NCI-H2171 treated with DMSO at 0.1 percent for 48 hours (cell line): ENCODE results near the gene LYSMD2.
"Not testable (repeated sequence)": the region's sequence is repeated elsewhere in the genome, so short reads cannot be mapped to it uniquely, and the experiment has no call there.

Experiments used
- DNase-seq: peaks from one replicate; lab custom pipeline; 2025; lab: John Stamatoyannopoulos, UW

Gene LYSMD2, protein sequence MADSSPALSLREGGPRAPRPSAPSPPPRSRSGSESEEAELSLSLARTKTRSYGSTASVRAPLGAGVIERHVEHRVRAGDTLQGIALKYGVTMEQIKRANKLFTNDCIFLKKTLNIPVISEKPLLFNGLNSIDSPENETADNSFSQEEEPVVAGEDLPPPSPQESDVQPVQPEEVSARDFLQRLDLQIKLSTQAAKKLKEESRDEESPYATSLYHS

DNA sequence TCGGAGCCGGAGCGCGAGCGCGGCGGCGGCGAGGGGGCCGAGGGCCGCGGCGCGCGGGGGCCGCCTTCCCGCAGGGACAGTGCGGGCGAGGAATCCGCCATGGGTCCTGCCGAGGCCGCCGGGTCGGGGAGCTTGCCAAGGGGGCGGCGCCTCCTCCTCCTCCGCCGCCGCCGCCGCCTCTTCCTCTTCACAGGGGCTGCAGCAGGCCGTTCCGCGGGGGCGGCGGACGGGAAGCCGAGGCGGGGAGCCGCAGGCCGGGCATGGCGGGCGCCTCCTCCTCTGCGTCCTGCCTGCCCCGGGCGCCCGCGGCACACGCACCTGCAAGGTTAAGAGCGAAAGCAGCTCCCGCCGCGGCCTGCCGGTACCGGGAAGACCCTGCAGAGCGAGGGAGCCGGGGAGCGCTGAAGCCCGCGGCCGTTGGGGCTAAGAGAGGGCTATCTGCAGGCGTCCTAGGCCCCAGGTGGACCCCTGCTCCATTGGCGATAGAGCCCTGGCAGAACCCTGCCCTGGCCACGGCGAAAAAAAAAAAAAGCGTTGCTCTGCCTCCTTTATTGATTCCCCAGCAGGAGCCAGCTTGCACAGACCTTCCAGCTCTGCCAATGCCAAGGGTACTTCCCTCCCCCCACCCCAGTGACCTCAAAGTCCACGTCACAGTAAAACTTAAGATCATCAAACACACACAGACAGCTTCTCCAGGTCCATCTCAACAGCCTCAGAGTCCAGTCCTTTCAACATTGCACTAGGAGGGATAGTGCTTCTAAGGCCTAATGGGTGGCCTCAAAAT is at the start of gene LYSMD2:
Gene LYSMD2, minus strand, starts transcription at position 134 of the 784 bp plus-strand sequence. Its CDS starts 33 bp downstream, at position 101.
- peak; percentile 65 for DNase-seq

DNA sequence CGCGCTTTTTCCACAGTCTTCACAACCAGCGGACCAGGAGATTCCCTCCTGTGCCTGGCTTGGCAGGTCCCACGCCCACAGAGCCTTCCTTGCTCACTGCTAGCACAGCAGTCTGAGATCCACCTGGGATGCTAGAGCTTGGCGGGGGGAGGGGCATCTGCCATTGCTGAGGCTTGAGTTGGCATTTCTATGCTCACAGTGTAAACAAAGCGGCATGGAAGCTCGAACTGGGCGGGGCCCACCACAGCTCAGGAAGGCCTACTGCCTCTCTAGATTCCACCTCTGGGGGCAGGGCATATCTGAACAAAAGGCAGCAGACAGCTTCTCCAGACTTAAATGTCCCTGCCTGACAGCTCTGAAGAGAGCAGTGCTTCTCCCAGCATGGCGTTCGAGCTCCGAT is 49.7 kb upstream of the LYSMD2 start:
- DNase-seq = not testable (repeated sequence)

DNA sequence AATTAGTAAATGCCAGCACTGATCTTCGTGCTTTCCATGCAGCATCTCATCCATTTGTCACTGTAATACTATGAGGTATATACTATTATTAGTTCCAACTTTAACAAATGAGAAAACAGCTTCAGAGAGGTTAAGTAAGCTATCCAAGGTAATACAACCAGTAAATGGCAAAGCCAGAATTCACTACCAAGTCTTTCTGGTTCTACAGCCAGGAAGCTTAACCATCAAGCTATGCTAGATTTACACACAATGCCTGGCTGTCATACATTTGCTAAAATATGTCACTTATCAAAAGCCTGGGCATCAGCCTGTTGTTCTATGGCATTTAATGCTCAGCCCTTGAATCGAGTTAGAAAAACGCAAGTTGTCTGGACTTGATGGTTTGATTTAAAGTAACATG is 46.5 kb upstream of the LYSMD2 start:
- DNase-seq = no peak

DNA sequence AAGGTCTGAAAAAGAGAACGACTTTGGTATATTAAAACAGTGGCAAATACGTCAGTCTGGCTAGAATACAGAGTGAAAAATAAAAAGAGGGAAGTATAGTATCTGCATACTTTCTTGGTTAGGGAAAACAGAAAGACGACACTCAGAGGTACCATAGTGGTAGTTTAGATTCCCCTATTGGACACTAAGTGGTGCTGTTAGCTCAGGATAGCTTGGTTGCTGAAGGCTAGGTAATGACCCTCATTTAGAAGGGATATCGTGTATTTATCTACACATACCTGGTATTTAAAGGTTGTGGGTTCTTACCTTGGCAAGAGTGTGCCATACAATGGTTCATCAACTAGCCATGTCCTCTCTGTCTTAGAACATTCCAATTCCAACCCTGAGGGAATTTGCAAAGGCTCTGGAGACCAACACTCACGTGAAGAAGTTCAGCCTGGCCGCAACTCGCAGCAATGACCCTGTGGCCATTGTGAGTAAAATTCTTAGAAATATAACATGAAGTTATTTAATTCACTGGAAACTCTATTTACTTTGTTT is 45.0 kb upstream of the LYSMD2 start:
- DNase-seq = no peak

DNA sequence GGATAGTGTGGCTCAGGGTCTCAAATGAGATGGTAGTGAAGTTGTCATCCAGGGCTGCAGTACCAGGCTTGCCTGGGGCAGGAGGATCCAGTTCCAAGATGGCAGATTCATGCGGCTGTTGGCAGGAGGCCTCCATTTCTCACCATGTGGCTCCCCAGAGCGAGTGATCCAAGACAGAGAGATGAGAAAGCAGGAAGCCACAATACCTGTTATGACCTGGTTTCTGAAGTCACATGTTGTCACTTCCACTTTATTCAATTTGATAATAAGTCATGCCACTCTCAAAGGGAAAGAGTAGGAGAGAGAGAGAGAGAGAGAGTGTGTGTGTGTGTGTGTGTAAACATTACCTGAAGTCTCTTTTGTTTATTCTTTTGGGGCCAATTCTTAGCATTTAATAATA is 44.1 kb upstream of the LYSMD2 start:
- no peak for DNase-seq

DNA sequence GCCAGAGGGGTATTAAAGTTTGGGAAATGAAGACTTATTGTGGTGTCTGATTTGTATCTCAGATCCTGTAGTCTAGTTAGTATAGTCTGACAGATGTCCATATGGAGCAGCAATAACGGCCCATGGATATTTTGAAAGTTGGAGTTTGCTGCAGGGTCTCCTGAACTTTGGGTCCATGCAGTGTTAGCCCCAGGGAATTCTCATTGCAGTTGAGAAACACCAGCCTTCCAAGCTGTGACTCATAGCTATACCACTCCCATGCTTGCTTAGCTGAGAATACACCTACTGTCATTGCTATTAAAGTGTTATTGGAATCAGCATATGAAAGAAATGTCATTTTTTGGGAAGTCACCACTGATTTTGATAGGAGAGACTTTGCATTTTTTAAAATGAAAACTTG is 43.2 kb upstream of the LYSMD2 start:
- DNase-seq = no peak

DNA sequence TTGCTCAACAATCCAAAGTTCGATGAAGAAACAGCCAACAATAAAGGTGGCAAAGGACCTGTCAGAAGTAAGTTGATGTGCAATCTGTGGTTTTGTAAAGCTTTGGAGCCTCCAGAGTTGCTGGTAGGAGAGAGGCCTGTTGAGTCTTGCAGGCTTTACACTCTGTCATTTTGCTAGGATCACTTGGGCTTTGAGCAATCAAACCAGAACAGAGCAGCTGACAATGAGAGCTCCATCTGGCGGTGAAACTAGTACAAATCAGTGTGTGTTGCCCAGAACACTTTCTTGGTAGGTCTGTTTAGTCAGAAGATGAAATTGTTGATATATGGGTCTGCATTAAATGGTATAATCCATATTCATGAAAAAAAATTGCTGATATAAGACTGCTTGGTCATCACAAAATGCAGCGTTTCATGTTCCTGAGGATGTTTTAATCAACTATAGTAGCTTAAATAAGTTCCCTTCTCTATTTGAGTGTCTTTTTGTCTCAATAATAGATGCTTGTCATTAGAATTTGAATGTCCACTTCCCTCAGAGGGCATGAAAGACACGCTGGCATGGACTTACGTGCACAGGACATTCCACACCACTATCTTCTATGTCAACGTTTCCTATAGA is 39.6 kb upstream of the LYSMD2 start:
- DNase-seq = peak; percentile 90

DNA sequence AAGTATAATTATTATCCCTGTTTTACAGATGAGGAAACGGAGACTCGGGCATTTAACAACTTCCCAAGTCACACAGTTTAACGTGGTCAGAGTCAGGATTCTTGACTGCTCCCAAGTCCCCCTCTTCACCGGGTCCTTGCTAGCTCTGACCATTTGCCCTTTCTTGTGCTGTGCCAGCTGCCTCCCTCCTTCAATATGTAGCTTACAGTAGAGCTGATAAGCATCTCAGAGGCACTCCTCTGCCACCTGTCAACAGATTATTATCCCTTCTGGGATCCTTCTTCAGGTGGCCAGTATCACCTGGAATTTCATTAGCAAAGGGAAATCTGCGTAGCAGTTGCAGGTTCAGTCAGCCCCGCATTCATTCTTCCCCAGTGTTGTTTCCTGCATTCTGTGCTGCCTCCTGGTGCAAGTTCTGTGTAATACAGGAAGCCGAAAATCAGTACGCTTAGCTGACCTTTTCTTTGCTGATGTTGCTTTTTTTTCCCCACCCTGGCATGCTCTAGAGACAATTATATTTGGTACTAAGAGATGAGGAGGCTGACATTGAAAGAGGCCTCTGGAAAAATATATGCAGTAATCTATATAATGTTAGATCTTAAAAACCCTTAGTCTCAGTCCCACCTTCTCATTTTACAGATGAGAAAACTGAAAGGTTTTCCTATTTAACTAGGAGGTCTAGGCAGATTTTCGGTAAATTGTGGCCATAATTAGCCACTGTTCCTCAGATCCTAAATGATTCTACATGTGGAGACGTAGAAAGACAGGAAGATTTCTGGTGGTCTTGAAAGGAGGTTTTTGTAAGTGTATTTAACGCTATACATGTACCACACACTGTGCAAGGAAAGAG is 38.7 kb upstream of the LYSMD2 start:
- peak; percentile 85 for DNase-seq

DNA sequence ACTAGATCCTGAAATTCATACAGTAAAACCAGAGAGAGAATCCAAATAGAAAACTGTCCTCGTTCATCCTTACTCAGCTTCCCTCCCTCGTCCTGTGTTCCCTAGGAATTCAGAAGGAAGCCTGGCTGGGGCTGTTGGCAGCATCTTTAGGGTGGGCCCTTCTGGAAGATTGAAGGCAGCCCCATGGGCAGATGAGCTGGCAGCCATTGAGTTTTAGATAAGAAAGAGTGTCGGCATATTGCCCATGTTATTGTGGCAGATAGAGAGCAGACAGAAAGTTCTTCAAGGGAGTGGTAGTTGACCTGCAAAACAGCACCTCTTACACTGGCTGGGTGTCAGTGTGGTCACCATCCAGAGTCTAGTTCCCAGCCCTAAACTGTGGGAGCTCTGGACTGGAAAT is 37.5 kb upstream of the LYSMD2 start:
- no peak for DNase-seq

DNA sequence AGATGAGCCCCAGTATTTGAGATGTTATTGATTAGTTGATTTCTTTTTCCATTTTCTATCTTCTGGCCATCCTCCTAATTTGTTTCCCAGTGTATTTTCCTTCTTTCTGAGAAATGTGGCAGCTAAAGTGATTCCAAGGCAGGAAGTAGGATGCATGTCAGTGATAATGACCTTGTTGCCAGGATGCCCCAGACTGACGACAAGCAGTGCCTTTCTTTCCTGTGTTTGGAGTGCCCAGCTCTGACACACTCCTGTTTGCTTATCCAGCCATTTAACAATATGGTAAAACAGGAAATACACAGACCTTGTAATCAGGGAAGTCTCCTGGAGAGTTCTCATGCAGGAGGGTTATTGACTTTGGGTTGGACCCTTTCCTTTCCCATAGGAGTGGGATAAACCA is 34.3 kb upstream of the LYSMD2 start:
- no peak for DNase-seq

DNA sequence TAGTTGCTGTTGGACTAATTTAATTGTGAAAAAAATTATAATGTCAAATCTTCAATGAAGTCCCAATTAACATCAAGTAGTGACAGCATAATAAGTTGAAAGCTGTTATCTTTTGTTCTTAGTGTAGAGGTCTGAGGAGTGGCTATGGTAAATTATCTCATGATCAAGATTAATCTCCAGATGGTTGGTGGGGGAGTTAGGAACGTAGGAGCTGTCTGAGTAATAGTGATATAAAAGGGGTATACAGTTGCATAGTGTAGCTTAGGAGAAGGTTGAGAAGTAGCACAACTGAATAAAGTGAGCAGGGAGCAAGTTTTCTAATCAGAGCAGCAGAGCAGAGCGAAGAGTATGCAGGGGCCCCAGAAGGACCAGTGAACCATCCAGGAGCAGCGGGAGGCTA is 33.4 kb upstream of the LYSMD2 start:
- peak; percentile 29 for DNase-seq

DNA sequence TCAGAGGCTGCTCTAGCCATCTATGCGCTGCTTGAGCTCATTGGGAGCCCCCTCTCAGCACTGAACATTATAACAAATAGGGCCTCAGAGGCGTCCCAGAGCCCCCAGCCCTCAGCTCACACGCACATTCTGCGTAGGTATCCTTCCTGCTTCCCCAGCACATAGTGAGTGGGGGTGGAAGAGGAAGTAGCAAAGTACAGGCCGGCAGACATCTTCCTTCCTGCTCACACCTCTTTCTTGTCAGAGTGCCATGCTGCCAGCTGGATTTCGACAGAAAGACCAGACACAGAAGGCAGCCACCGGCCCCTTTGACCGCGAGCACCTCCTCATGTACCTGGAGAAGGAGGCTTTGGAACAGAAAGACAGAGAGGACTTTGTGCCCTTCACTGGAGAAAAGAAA is 30.6 kb upstream of the LYSMD2 start:
- no peak for DNase-seq

DNA sequence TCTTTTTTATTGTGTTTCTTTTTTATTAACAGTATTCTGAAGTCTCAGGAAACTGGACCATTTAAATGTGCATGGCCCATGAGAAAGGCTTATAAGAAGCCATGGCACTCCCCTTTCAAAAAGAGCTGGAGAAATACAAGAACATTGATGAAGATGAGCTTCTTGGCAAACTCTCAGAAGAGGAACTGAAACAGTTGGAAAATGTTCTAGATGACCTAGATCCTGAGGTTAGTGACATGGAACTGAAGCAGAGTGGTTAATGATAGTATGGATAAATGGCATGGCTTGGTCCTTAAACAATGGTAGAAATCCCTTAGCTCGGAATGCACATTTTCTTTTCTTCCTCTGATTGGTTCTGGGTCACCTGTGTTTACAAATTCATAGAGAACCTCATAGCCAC is 28.9 kb upstream of the LYSMD2 start:
- no peak for DNase-seq

DNA sequence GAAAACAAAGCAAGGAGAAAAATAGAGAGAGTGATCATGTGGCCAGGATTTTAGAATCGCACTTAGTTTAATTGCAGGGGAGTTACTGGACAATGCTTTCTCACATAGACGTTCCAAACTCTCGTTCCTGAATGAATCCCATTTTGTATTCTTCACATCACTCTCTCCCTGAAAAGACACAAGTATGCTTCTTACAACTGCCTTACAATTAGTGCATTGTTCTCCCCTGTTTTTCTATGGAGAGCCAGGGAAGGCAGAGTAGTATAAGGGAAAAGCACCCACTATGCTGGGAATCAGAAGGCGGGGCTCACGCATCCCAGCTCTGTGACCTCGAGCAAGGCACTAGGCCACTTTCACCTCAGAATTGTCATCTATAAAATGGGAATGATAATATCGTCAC is 28.3 kb upstream of the LYSMD2 start:
- DNase-seq = no peak

DNA sequence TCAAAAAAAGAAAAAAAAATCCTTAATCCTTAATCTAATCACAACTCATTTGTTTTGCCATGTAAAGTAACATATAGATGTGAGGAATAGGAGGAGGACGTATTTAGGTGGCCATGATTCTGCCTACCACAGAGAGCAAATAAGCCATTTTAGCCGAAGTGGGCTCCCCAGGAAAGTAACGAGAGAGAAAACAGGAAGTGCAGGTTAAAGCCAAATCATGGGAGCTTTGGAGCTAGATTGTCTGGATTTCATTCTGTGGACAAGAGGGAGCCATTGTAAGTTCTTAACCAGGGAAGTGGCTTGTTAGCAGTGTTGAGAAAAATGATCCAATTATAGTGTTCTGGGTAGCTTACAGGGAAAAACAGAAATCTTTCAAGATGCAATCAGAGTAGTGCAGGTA is 23.4 kb upstream of the LYSMD2 start:
- no peak for DNase-seq

DNA sequence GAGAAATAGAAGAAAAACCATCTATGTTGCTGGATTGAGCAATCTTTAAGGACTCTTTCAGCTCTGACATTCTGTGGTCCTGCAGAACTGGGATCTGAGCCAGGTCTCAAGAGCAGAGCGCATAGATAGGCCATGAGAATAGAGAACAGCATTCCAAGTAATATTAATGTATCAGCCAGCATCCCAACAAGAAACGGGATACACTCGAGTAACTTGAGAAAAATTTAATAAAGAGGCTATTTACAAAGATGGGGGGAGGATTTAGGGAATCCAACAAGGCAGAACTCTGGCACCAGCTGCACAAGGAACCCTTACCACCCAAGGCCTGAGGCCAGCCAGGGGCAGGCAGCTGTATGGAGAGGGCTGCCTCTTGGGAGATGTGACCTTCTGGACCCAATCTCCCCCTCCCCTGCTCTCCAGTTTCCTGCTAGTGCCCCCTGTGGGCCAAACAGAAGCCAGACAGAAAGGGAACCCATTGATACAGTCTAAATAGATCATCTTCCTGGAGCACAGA is 22.2 kb upstream of the LYSMD2 start:
- DNase-seq = peak; percentile 73

DNA sequence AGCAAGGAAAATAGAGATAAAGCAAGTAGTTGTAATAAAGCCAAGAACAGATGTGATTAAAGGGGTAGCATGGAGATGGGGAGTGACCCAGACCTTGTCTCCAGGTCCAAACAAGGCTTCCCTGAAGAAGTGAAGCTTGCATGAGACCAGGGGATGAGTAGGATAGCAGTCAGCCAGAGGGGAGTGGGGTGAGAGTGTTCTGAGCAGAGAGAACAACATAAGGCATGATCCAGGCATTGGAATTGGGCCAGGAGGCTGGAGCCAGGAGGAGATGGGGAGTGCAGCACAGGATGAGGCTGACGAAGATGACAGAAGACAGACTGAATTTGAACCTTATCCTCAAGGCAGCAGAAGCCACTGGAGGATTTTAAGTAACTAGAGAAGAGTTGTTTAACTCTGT is 21.2 kb upstream of the LYSMD2 start:
- DNase-seq = peak; percentile 92

DNA sequence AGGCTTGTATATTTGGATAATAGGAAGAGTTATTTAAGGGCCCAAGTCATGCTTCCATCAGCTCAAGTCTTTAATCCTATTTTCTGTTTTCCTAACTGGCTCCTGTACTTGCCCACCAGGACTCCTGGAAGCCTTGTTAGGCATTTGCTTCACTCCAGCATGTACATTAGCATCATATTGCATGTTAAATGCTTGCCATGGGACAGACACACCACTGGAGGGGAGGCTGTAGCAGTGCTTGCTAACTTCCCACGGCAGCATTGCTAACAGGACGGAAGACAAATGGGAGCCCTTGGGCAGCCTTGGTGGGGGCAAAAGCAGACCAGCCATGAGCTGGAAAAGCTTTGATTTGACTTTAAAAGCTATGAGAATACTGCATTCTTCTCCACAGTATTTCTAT is 20.0 kb upstream of the LYSMD2 start:
- no peak for DNase-seq

DNA sequence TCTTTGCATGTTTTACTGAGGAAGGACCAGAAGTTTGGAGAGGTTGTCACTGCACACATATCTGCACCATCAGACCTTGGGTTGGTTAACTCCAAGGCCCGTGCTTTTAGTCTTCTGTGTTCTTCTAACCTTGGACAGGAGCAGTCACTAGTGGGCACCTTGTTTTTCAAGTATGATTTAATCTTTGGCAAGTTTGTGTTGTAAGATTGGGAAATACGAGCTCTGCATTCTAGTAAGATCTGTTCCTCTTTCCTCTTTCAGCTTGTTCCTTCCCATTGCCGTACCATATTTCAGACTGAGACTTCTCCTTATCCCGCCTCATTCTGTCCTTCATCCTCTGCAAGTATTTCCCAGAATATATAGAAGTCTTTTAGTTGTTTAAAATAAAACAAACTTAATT is 19.0 kb upstream of the LYSMD2 start:
- DNase-seq = no peak

DNA sequence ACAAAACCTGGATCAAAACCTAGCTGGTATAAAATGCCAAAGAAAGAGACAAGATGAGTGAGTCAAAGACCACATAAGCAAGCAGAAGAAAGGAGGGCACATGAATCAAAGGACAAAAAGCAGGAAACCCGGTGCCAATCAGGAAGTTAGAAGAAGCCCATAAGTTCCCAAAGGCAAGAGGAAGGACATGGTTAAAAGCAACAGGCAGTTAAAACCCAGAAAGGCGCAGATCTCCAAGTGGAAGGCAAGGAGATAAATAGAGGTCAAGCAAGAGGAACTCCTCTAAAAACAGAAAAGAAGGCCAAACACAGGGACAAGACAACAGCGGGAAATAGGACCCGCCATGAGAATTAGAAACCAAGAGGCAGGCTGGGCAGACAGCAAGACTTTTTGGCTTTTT is 18.3 kb upstream of the LYSMD2 start:
- no peak for DNase-seq

DNA sequence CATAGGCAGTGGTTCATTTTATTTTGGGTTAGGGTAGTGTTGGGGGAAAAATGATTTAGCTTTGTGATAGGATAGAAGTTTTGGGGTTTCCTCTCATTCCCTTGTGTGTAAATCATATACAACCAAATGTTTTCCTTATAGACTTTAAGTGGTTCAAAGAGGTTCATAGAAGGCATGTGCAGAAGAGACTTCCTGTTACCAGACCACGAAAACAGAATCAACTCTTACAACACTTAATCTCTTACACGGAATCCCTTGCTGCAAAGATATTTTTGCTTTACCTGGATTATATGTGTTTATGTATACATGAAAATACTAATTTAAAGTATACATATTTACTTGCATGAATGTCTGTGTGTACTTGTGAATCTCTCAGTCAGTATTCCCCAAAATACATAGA is 16.8 kb upstream of the LYSMD2 start:
- no peak for DNase-seq

DNA sequence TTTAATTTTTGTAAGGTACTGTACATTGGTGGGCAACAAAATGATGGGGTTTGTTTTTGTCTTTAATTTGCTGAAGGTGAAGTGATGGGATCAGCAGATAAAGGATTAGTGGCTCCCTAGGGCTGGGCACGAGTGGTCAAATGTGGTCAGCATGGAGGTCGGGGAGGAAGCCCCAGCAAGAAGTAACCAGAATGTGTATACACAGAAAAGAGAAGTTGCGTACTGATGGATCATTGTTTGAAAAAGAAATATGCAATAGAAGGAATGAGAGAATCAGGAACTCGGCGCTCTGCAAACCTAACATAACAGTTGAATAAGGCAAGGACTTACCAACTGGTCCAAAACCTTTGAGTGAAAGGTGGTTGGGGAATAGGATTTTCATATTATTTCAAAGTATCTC is 15.4 kb upstream of the LYSMD2 start:
- no peak for DNase-seq
